ENCODE data around the gene HS6ST1. TPM values are rescaled to one million over a fixed set of nuclear protein-coding genes. Genes with fewer than 3 reads are reported as not detected.

HS6ST1 gene
- total RNA-seq, 1 experiment from 2014 or later = 63.3 TPM

DNA sequence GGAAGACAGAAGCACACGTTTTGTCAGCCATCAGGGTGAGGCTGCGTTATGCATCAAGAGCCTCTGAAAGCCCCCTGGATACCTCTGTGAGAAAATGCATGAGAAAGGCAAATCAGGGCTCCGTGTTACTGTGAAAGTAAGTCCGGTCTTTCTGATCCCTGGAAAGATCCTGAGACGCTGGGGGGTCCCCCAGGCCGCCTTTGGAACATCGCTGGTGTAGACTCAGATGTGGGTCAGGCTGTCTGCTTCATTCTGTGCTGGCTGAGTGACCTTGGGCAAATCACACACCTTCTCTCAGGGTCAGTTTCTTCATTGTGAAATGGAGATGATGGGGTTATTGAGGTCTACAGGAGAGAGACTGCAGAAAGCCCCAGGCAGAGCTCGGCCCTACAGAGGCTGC lies 42.0 kb upstream of the HS6ST1 start:
- TF ChIP-seq, protein P1, sequence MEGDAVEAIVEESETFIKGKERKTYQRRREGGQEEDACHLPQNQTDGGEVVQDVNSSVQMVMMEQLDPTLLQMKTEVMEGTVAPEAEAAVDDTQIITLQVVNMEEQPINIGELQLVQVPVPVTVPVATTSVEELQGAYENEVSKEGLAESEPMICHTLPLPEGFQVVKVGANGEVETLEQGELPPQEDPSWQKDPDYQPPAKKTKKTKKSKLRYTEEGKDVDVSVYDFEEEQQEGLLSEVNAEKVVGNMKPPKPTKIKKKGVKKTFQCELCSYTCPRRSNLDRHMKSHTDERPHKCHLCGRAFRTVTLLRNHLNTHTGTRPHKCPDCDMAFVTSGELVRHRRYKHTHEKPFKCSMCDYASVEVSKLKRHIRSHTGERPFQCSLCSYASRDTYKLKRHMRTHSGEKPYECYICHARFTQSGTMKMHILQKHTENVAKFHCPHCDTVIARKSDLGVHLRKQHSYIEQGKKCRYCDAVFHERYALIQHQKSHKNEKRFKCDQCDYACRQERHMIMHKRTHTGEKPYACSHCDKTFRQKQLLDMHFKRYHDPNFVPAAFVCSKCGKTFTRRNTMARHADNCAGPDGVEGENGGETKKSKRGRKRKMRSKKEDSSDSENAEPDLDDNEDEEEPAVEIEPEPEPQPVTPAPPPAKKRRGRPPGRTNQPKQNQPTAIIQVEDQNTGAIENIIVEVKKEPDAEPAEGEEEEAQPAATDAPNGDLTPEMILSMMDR (conservative IDR thresholded peaks at IDR 0.05; ENCODE audit: low read depth, low read length) = no peak
- no peak for TF ChIP-seq EZH2 (IDR thresholded peaks at IDR 0.05; ENCODE audit: borderline replicate concordance, low read depth, low read length, poor library complexity, severe bottlenecking)
- no TSS peak for BruUV-seq (replicated peaks)
- no peaks in the 10 kb centered on the region for H3K27me3 ChIP-seq (replicated peaks; ENCODE audit: insufficient read depth, low read depth, low read length, poor library complexity)
- H3K36me3 ChIP-seq (ENCODE audit: insufficient read depth, low read length, poor library complexity, severe bottlenecking) = no peaks in the 10 kb centered on the region
- intact Hi-C loops (cut with micrococcal nuclease; ENCODE audit: unreplicated experiment) = no loop called here
- peaks cover 12% of the 10 kb centered on the region for H3K4me1 ChIP-seq (ENCODE audit: insufficient read depth, low read length, poor library complexity, severe bottlenecking)
- H3K4me3 ChIP-seq (ENCODE audit: low read depth, low read length, poor library complexity, severe bottlenecking) = no peak overlapping the region
- no peak for DNase-seq (ENCODE audit: low spot score)
- POLR2A ChIA-PET (ENCODE audit: low non-redundant PET) = no interaction called here
- no peaks in the 10 kb centered on the region for H3K9me3 ChIP-seq (ENCODE audit: low read depth, low read length, poor library complexity, severe bottlenecking)
- CTCF ChIA-PET = no interaction called here
- H3K27ac ChIP-seq (ENCODE audit: low read depth, low read length, poor library complexity, severe bottlenecking) = no peak overlapping the region

DNA sequence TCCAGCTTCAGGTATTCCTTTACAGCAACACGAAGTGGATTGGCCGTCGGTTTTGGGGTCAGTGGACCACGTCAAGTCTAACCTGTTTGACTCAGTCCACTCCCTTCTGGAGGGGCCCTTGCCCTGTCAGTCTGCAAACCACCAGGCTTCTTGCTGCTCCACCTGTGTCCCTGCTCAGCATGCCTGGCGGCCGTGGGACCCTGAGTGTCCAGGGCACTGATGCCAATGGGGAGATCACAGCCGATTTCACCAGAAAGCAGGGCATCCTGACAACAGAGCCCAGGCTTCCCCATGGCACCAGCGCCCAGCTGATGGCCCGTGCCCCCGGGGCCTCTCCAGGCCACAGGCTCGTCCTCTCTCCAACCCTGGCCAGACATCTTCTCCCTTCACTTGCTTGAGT lies 41.2 kb upstream of the HS6ST1 start:
- no peak for TF ChIP-seq EZH2 (IDR thresholded peaks at IDR 0.05; ENCODE audit: borderline replicate concordance, low read depth, low read length, poor library complexity, severe bottlenecking)
- TF ChIP-seq, protein P1 (conservative IDR thresholded peaks at IDR 0.05; ENCODE audit: low read depth, low read length) = no peak
- Histone ChIP-seq H3K9me3 (ENCODE audit: low read depth, low read length, poor library complexity, severe bottlenecking) (no peaks in the 10 kb centered on the region), H3K4me3 (ENCODE audit: low read depth, low read length, poor library complexity, severe bottlenecking) (no peak overlapping the region), H3K4me1 (ENCODE audit: insufficient read depth, low read length, poor library complexity, severe bottlenecking) (peaks cover 12% of the 10 kb centered on the region), H3K27me3 (replicated peaks; ENCODE audit: insufficient read depth, low read depth, low read length, poor library complexity) (no peaks in the 10 kb centered on the region), H3K36me3 (ENCODE audit: insufficient read depth, low read length, poor library complexity, severe bottlenecking) (no peaks in the 10 kb centered on the region), H3K27ac (ENCODE audit: low read depth, low read length, poor library complexity, severe bottlenecking) (no peak overlapping the region)
- intact Hi-C loops (cut with micrococcal nuclease; ENCODE audit: unreplicated experiment) = no loop called here
- ChIA-PET CTCF (no interaction called here), POLR2A (ENCODE audit: low non-redundant PET) (no interaction called here)
- DNase-seq (ENCODE audit: low spot score) = no peak
- BruUV-seq (replicated peaks) = no TSS peak

DNA sequence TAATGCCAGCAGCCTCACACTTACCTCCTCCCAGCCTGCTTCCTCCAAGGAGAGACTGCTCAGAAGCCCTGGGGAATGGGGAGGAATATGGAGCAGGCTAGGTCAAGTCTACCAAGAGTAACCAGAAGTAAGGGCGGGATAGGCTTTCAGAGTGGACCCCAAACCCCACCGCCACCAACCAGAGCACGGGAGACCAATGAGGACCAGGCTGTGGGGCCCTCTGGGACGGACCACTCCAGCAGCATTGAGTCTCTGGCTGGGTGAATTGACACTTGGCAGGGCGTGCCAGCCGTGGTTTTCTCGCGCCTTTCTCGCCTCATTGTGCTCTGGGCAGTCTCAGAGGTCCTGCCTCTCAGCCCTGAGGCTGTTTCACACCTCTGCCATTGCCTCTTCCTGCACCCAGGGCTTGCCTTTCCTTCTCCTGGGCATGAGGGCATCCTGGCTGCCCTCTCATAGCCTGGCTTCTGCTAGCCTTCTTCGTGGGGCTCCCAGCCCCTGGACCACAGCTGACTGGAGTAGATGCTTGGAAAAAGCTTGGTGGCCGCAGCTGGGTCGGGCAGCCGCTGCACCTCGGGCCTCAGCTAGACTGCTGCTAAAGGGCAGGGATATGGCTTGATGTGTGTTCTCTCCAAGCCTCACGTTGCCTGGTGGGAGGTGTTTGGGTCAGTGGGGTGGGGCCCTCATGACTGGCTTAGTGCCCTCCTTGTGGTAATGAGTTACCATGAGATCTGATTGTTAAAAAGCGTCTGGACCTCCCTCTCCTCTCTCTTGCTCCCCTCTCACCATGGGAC lies 40.5 kb upstream of the HS6ST1 start:
- Histone ChIP-seq H3K9me3 (ENCODE audit: low read depth, low read length, poor library complexity, severe bottlenecking) (no peaks in the 10 kb centered on the region), H3K27ac (ENCODE audit: low read depth, low read length, poor library complexity, severe bottlenecking) (no peak overlapping the region), H3K36me3 (ENCODE audit: insufficient read depth, low read length, poor library complexity, severe bottlenecking) (no peaks in the 10 kb centered on the region), H3K4me1 (ENCODE audit: insufficient read depth, low read length, poor library complexity, severe bottlenecking) (peaks cover 11% of the 10 kb centered on the region), H3K27me3 (replicated peaks; ENCODE audit: insufficient read depth, low read depth, low read length, poor library complexity) (no peaks in the 10 kb centered on the region), H3K4me3 (ENCODE audit: low read depth, low read length, poor library complexity, severe bottlenecking) (no peak overlapping the region)
- ChIA-PET CTCF (no interaction called here), POLR2A (ENCODE audit: low non-redundant PET) (no interaction called here)
- TF ChIP-seq, protein P1 (conservative IDR thresholded peaks at IDR 0.05; ENCODE audit: low read depth, low read length) = no peak
- TF ChIP-seq EZH2 (IDR thresholded peaks at IDR 0.05; ENCODE audit: borderline replicate concordance, low read depth, low read length, poor library complexity, severe bottlenecking) = no peak
- intact Hi-C loops (cut with micrococcal nuclease; ENCODE audit: unreplicated experiment) = no loop called here
- DNase-seq (ENCODE audit: low spot score) = no peak
- BruUV-seq (replicated peaks) = no TSS peak

All from A673 (cell line).